GM12874 (cell line): ENCODE results near the gene ZNF236.
A peak's percentile ranks its signal among the peaks of the same experiment; 100 is the strongest.

Experiments used
- TF ChIP-seq, protein P1 (sequence below): IDR thresholded peaks from 2 replicates; pipeline ENCODE4 v1.5.1; 2011; ENCODE audit warnings: low read depth, mild to moderate bottlenecking, control low read depth, low read length, moderate library complexity; ENCODE audit not compliant: insufficient read depth

The ZNF236 gene

DNA sequence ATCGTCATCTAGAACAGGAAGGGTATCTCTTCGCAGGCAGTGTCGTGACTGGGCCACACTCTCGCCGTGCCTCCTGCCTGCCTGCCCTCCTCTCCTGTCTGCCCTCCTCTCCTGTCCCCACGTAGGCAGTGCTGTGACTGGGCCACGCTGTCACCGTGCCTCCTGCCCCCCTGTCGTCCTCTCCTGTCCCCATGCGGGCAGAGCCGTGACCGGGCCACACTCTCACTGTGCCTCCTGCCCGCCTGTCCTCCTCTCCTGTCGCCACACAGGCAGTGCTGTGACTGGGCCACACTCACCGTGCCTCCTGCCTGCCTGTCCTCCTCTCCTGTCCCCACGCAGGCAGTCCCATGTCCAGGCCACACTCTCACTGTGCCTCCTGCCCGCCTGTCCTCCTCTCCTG lies 51.4 kb downstream of the ZNF236 start:
- TF ChIP-seq, protein P1, sequence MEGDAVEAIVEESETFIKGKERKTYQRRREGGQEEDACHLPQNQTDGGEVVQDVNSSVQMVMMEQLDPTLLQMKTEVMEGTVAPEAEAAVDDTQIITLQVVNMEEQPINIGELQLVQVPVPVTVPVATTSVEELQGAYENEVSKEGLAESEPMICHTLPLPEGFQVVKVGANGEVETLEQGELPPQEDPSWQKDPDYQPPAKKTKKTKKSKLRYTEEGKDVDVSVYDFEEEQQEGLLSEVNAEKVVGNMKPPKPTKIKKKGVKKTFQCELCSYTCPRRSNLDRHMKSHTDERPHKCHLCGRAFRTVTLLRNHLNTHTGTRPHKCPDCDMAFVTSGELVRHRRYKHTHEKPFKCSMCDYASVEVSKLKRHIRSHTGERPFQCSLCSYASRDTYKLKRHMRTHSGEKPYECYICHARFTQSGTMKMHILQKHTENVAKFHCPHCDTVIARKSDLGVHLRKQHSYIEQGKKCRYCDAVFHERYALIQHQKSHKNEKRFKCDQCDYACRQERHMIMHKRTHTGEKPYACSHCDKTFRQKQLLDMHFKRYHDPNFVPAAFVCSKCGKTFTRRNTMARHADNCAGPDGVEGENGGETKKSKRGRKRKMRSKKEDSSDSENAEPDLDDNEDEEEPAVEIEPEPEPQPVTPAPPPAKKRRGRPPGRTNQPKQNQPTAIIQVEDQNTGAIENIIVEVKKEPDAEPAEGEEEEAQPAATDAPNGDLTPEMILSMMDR = no peak

- TF ChIP-seq, protein P1 = no peak
These were observed 52.5 kb downstream of the ZNF236 start for GRCh38 chr18:76874642-76875389.

DNA sequence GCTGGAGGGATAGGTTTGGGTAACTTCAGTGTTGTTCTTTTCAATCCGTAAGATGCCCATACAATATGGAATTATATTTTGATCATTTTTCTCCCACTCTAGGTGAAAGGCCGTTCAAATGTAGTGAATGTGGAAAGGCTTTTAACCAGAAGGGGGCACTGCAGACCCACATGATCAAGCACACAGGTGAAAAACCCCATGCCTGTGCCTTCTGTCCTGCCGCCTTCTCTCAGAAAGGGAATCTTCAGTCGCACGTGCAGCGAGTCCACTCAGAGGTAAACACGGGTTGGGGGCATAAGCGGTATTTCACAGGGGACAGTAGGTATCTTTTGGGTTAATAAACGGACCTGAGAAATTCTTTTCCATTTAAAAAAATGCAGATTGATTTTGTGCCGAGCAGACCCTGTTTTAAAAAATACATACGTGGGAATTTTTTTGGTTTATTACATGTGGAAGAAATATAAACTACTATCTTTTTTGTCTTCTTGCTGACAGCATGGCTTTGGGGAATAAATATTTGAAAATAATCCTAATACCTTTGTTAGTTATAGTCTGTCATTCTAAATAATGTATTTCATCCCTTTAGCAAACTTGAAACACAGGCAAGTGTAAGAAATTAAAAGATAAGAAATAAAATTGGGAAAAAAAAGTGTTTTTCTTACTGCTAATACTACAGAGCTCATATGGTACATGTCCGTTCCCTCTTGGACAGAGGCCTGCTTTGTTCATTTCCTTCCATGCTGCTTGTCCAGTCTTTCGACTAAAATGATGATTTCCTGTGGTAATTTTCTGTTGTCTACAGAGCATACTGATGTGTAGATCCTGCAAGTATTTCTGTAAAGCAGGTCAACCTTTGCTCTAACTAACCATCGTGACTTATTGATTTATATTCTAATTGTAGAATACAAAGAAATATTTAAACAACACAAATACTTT lies 53.3 kb downstream of the ZNF236 start:
- TF ChIP-seq, protein P1 = peak; percentile 63

DNA sequence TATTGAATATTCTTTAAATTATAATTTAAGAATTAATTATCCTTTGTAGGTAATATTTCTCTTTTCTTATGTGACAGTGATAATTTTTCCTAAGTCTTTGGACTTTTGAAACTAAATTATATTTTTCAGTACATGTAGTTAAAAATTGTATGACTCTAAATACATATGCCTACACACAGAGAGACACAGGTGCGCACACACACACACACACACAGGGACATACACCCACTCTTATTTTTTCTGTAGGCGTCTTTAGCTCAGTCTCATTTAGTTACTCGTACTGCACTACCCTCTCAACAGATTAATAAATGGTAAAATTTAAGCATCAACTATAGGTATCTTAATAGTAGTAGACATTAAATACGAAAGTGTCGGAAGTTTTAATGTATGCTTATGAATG lies 56.1 kb downstream of the ZNF236 start:
- TF ChIP-seq, protein P1 = no peak

DNA sequence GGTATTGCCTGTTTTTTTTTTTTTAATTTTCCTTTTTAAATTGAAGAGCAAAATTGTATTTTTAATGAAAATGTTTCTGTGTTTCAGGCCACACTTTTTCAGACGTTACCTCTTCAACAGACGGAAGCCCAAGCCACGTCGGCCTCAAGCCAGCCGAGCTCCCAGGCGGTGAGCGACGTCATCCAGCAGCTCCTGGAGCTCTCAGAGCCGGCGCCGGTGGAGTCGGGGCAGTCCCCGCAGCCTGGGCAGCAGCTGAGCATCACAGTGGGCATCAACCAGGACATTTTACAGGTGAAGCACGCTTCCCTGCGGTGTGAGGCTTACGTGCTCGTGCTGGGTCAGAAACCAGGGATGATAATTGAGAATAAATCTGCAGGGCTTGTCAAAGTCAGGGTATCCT lies 57.7 kb downstream of the ZNF236 start:
- TF ChIP-seq, protein P1 = no peak

DNA sequence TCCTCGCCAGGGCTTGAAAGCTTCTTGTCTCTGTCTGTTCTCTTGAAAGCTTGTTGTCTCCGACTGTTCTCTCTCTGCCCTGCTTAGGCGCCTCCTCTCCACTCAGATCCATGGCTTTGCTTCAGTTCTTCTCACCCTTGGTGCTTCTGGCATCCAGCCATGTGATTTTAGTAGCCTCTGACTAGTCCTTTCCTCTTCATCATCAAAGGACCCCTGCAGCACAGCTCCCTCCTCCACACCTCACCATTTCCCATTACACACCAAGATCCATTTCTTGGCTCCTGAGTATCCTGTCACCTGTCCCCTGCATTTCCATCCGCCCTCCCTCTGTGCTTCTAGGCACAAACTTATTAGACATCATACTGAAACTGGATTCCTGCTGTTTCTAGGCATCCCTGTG lies 59.4 kb downstream of the ZNF236 start:
- TF ChIP-seq, protein P1 = no peak

GRCh38 chr18:76882146-76882545 lies 59.8 kb downstream of the ZNF236 start:
- TF ChIP-seq, protein P1 = no peak
